Osteoblast (primary cell): ENCODE measurements around the gene C17orf78. TPM values are rescaled to one million over a fixed set of nuclear protein-coding genes. Genes with fewer than 3 reads are reported as not detected.
"Not testable (repeated sequence)": the region's sequence is repeated elsewhere in the genome, so short reads cannot be mapped to it uniquely, and the experiment has no call there.

Source experiments
- DNase-seq: peaks from one replicate; pipeline ENCODE4 v3.0.0; 2011; ENCODE audit warnings: low spot score, mixed read lengths; ENCODE audit not compliant: insufficient read length; ENCODE audit errors: missing footprints
- H2AFZ ChIP-seq: 2 replicates; pipeline ENCODE4 v1.6.0; 2011; ENCODE audit warnings: mild to moderate bottlenecking, low read length
- H3K27ac ChIP-seq: 2 replicates; pipeline ENCODE4 v1.5.1; 2011; ENCODE audit warnings: mild to moderate bottlenecking, low read depth, low read length, moderate library complexity
- H3K27me3 ChIP-seq: 2 replicates; pipeline ENCODE4 v1.6.0; 2012; ENCODE audit warnings: mild to moderate bottlenecking, control low read depth, inconsistent platforms, low read length, moderate library complexity; ENCODE audit not compliant: insufficient read depth
- H3K36me3 ChIP-seq: 2 replicates; pipeline ENCODE4 v1.5.1; 2011; ENCODE audit warnings: mild to moderate bottlenecking, low read length, control low read depth, moderate library complexity; ENCODE audit not compliant: insufficient read depth
- H3K4me1 ChIP-seq: 2 replicates; pipeline ENCODE4 v1.5.1; 2011; ENCODE audit warnings: mild to moderate bottlenecking, low read length, control low read depth, moderate library complexity; ENCODE audit not compliant: insufficient read depth
- H3K4me2 ChIP-seq: 2 replicates; pipeline ENCODE4 v1.6.0; 2011; ENCODE audit warnings: mild to moderate bottlenecking, low read length; ENCODE audit not compliant: insufficient read depth
- H3K4me3 ChIP-seq: fragments of 200-600 bp; sonication (generic); 3 replicates; pipeline ENCODE4 v1.5.1; 2012; ENCODE audit warnings: mild to moderate bottlenecking, low read length, inconsistent platforms; ENCODE audit not compliant: insufficient read depth
- H3K79me2 ChIP-seq: 2 replicates; pipeline ENCODE4 v1.6.0; 2012; ENCODE audit warnings: mild to moderate bottlenecking, low read length, control low read depth, inconsistent platforms; ENCODE audit not compliant: insufficient read depth
- H3K9me3 ChIP-seq: 2 replicates; pipeline ENCODE4 v1.5.1; 2011; ENCODE audit warnings: low read depth, low read length, control low read depth
- H4K20me1 ChIP-seq: 2 replicates; pipeline ENCODE4 v1.6.0; 2012; ENCODE audit warnings: mild to moderate bottlenecking, low read length, control low read depth; ENCODE audit not compliant: insufficient read depth
- total RNA-seq: library from RNA; depleted of rRNA; stranded (reverse); fragments of >200 nt; gene quantifications from 2 replicates; pipeline ENCODE4 v1.2.3, GENCODE V29; 2012
- TF ChIP-seq, protein P1 (sequence below): IDR thresholded peaks from 2 replicates; pipeline ENCODE4 v1.5.1; 2011; ENCODE audit warnings: mild to moderate bottlenecking, low read depth, low read length, moderate library complexity; ENCODE audit errors: extremely low read depth

C17orf78 gene
- total RNA-seq, 1 donor, result not detected

DNA sequence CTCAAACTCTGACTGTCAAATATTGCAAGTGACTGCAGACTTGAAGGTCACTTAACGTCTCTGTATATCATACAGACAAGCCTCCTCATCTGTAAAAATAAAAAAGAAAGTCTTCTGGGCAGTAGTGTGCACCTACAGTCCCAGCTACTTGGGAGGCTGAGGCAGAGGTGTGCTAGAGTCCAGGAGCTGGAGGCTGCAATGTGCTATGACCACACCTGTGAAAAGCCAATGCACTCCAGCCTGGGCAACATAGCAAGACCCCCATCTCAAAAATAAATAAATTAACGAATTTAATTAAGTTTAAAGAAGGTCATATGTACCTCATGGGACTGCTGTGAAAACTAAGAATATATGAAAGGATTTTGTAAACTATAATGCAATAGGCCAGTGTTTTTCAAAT lies 35.0 kb upstream of the C17orf78 start:
- TF ChIP-seq, protein P1, sequence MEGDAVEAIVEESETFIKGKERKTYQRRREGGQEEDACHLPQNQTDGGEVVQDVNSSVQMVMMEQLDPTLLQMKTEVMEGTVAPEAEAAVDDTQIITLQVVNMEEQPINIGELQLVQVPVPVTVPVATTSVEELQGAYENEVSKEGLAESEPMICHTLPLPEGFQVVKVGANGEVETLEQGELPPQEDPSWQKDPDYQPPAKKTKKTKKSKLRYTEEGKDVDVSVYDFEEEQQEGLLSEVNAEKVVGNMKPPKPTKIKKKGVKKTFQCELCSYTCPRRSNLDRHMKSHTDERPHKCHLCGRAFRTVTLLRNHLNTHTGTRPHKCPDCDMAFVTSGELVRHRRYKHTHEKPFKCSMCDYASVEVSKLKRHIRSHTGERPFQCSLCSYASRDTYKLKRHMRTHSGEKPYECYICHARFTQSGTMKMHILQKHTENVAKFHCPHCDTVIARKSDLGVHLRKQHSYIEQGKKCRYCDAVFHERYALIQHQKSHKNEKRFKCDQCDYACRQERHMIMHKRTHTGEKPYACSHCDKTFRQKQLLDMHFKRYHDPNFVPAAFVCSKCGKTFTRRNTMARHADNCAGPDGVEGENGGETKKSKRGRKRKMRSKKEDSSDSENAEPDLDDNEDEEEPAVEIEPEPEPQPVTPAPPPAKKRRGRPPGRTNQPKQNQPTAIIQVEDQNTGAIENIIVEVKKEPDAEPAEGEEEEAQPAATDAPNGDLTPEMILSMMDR, result no peak
- H3K27ac ChIP-seq, result no peak overlapping the region
- no peaks in the 10 kb centered on the region for H3K9me3 ChIP-seq

GRCh38 chr17:37342589-37342988 lies 33.2 kb upstream of the C17orf78 start:
- Histone ChIP-seq H3K27me3 (no peaks in the 10 kb centered on the region), H3K9me3 (no peaks in the 10 kb centered on the region), H3K36me3 (peaks cover 3% of the 10 kb centered on the region), H3K4me3 (no peak overlapping the region), H3K4me1 (no peaks in the 10 kb centered on the region), H4K20me1 (no peaks in the 10 kb centered on the region), H2AFZ (no peak overlapping the region), H3K79me2 (peaks cover 29% of the 10 kb centered on the region), H3K4me2 (no peak overlapping the region), H3K27ac (no peak overlapping the region)
- DNase-seq, result no peak
- TF ChIP-seq, protein P1, result no peak

More for the DNA sequence above, 35.0 kb upstream of the C17orf78 start:
- no peaks in the 10 kb centered on the region for H3K27me3 ChIP-seq
- no peak overlapping the region for H3K4me2 ChIP-seq
- no peaks in the 10 kb centered on the region for H4K20me1 ChIP-seq
- H2AFZ ChIP-seq, result no peak overlapping the region
- H3K4me1 ChIP-seq, result no peaks in the 10 kb centered on the region
- H3K36me3 ChIP-seq, result peaks cover 13% of the 10 kb centered on the region
- H3K79me2 ChIP-seq, result peaks cover 27% of the 10 kb centered on the region
- DNase-seq, result no peak
- no peak overlapping the region for H3K4me3 ChIP-seq

GRCh38 chr17:37344519-37344918 lies 31.3 kb upstream of the C17orf78 start:
- H3K9me3 ChIP-seq, result no peaks in the 10 kb centered on the region
- peaks cover 27% of the 10 kb centered on the region for H3K79me2 ChIP-seq
- H4K20me1 ChIP-seq, result no peaks in the 10 kb centered on the region

DNA sequence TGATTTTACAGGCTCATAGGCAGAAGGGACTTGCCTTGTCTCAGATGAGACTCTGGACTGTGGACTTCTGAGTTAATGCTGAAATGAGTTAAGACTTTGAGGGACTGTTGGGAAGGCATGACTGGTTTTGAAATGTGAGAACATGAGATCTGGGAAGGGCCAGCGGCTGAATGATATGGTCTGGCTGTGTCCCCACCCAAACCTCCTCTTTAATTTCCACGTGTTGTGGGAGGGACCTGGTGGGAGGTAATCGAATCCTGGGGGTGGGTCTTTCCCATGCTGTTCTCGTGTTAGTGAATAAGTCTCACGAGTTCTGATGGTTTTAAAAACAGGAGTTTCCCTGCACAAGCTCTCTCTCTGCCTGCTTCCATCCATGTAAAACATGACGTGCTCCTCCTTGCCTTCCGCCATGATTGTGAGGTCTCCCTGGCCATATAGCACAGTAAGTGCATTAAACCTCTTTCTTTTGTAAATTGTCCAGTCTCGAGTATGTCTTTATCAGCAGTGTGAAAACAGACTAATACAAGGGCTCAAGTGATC lies 28.9 kb upstream of the C17orf78 start:
- H3K9me3 ChIP-seq, H3K4me2 ChIP-seq, H3K27me3 ChIP-seq, H3K4me3 ChIP-seq, H2AFZ ChIP-seq, H3K36me3 ChIP-seq, H4K20me1 ChIP-seq, H3K27ac ChIP-seq, DNase-seq, H3K4me1 ChIP-seq: not testable (repeated sequence)
- H3K79me2 ChIP-seq, result peaks cover 30% of the 10 kb centered on the region

More at GRCh38 chr17:37344519-37344918, 31.3 kb upstream of the C17orf78 start:
- Histone ChIP-seq H3K36me3 (no peaks in the 10 kb centered on the region), H3K4me1 (no peaks in the 10 kb centered on the region), H3K4me2 (no peak overlapping the region), H3K4me3 (no peak overlapping the region), H2AFZ (no peak overlapping the region), H3K27me3 (no peaks in the 10 kb centered on the region), H3K27ac (no peak overlapping the region)
- TF ChIP-seq, protein P1, result no peak
- no peak for DNase-seq

GRCh38 chr17:37356796-37357569 lies 18.8 kb upstream of the C17orf78 start:
- H3K27me3 ChIP-seq, H4K20me1 ChIP-seq, H3K36me3 ChIP-seq, H3K4me3 ChIP-seq, H2AFZ ChIP-seq, DNase-seq, H3K27ac ChIP-seq, H3K9me3 ChIP-seq: not testable (repeated sequence)
- Histone ChIP-seq H3K79me2 (peaks cover 44% of the 10 kb centered on the region), H3K4me1 (peaks cover 22% of the 10 kb centered on the region), H3K4me2 (peak overlapping the region; percentile 88)
